HG03108 (cell line): Measurements from ENCODE around the gene DNAJA3.
A peak's percentile ranks its signal among the peaks of the same experiment; 100 is the strongest.

Experiments
- ATAC-seq: cut with Tn5 transposase; IDR thresholded peaks from one replicate; pipeline ENCODE4 v1.9.1; 2021; ENCODE audit warnings: moderate library complexity; ENCODE audit not compliant: unreplicated experiment

Gene DNAJA3

DNA sequence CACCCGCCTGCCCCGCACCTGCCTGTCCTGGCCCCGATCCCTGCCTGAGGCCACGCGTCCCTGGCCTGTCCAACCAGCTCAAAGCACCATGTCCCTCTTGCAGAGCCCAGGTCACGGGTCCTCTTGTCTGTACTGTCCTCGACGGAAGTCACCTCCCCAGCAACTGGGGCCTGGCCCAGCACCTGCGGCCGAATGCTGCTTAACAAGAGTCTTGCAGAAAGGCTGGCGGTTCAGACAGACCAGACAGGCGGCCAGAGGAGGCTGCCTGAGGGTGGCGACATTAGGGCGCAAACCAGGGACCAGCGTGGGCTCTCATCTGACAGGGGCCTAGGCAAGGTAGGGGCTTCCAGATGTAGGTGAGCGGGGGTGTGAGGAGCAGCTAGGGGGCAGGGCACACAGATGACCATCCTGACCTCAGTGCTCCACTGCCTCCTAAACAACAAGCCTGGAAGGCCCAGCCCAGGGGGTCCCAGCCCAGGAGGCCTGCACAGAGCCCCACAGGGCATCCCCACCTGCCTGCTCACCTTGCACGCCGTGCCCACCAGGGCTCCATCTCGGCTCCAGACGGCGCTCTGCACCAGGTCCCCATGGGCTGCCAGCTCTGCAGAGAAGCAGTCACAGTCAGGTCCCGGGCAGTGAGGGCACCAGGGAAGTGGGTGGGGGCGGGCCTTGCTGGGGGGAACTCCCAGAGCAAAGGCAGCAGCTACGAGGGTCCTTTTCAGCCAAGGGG lies 20.5 kb upstream of the DNAJA3 start:
- no peak for ATAC-seq

DNA sequence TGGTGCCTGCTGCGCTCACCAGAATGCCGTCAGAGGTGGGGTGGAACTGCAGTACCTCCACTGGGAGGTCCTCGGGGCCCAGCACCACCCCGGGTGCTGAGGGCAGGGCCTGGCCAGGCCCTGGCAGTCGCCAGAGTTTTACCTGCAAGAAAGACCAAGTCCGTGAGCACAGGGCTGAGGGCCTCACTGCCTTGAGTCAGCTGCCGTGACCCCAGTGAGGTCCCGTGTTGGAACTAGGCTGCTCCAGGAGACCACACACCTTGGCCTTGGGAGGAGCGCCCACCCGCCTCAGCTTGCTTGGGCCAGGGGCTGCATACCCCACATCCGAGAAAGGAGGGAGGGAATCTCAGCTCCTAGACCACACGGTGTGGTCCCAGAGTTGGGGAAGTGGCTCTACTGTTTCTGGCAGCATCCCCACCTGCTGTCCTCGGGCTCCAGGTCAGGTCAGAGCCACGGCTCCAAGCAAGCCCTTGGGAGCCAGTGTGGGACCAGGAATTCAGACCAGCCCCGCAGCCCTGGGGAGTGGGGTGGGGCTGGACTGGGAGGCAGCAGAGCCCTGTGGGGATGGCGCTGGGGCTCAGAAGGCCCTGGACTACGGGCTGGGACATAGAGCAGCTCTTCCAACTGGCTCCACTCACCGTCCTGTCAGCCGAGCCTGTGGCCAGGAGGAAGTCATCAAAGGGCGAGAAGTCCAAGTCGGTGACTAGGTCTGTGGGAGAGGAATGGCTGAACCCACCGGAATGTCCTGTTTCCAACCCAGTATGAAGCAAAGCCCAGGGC lies 17.9 kb upstream of the DNAJA3 start:
- ATAC-seq = no peak

DNA sequence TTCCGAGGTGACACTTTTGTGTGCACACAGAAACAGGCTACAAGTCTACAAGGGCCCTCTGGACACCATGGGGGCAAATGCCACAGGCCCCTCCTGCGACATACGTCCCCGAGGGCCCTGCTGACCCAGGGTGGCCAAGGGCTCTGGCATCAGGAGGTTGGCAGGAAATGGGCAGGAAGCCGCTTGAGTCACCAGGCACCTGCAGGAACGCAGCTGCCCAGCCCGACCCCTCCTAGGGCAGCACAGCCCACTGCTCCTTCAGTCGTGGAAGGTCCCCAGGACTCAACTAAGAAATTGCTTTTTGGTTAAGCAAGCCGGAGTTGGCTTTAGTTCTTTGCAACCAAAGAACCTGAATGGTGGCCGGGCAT lies 17.4 kb upstream of the DNAJA3 start:
- no peak for ATAC-seq

DNA sequence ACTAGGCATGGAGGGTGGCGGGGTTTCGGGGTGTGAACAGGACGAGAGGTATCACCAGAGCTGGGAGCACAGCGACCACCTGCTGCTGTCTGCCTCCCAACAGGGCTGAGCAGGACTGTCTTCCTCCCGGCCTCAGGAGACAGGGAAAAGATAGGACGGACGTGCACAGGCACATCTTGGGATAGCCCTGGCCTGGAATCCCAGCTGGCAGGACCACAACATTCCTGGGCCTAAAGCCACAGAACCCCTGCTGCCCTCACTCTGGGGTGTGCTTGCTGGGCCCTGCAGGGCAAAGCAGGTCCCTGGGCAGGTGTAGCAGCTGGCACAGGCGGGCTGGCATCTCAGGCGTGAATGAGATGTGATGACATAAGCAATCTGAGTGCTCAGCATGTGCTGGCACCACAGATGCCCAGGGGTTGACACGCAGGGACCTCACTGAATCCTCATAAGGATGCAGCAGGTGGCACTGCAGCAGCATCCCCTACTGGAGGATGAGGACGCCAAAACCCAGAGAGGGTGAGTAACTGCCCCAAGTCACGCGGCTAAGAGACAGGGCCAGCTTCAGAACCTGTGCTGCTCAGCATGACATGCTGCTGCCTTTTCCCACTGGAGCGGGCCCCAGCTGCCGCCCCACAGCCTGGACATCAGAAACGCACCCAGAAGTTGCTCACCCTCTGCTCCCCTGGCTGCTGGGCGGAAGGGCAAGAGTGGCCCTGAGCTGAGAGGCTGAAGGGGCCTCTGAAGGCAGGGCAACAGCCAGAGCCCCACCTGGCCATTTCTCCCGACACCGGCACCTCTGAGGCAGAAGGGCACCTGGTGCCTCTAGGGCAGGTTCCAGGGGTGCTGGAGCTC lies 16.4 kb upstream of the DNAJA3 start:
- no peak for ATAC-seq

DNA sequence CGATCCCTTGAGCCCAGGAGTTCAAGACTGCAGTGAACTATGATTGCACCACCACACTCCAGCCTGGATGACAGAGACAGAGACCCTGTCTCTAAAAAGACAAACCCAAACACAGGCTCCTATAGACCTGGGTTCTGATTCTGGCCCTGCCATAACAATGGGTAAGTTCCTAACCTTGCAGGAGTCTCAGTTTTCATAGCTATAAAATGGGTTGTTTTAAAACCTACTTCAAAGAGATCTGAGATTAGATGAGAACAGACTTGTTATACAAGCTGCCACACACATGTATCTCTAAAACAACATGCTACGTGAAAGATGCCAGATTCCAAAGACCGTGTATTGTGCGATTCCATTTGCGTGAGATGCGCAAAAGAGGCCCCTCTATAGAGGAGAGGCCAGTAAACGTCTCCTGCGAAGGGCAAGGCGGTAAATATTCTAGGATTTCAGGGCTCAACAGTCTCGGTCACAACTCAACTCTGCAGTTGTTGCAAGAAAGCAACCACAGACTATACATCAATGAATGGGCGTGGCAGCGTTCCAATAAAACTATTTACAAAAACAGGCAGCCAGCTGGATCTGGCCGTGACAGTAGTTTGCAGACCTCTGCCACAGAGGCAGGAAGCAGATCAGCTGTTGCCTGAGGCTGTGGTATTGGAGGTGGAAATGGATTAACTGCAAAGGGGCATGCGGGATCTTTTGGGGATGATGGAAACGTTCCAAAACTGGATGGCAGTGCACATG lies 15.2 kb upstream of the DNAJA3 start:
- ATAC-seq = no peak

DNA sequence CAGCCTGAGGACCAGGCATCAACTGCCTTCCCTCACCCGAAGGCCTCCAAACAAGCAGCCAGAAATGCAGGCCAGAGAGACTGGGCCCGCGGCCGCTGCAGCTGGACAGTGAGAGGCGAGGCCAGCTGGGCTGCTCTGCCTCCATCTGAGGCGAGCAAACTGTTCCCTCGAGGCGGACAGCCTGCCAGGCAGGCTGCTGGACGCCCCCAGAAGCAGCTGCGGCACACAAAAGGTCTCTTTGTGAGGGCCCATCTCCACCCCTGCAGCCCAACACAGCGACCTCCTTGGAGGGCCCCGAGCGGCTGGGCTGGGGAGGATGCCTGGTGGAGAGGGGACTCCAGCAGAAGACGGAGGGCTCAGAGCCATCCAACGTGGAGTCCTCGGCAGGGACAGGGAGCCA lies 14.0 kb upstream of the DNAJA3 start:
- no peak for ATAC-seq

DNA sequence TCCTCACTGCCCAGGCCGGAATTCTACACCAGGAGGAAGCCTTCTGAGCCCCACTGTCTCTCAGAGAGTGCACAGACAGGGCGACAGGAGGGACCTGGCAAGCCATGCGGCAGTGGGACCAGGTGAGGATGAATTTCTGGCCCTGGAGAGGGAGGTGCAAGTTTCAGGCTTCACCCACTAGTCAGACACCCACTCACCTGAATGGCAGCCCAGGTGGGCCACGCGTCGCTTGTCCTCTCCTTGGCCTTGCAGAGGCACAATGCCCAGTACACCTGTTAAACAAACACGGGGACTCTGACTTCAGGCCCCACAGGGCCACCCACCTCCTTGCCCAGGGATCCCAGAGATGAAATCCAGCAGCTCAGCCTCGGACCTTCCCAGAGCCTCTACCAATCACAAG lies 13.5 kb upstream of the DNAJA3 start:
- no peak for ATAC-seq

DNA sequence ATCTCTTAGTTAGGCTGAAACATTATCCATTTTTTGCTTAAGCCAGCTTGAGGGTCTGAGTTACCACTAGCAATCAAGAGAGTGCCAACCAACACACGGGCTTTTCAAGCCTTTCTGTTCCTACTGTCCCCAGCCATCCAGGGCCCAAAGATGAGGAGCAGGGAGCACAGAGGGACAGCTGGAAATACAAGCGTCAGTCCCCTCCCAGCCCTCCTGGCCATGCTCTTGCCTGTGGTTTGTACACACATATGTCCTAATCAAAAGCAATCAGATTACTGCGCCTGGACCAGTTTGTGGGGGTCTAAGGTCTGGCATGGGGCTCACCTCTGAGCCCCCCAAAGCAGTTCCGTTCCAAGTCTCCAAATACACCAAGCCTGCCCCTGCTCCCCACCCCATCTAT lies 12.8 kb upstream of the DNAJA3 start:
- ATAC-seq = no peak

DNA sequence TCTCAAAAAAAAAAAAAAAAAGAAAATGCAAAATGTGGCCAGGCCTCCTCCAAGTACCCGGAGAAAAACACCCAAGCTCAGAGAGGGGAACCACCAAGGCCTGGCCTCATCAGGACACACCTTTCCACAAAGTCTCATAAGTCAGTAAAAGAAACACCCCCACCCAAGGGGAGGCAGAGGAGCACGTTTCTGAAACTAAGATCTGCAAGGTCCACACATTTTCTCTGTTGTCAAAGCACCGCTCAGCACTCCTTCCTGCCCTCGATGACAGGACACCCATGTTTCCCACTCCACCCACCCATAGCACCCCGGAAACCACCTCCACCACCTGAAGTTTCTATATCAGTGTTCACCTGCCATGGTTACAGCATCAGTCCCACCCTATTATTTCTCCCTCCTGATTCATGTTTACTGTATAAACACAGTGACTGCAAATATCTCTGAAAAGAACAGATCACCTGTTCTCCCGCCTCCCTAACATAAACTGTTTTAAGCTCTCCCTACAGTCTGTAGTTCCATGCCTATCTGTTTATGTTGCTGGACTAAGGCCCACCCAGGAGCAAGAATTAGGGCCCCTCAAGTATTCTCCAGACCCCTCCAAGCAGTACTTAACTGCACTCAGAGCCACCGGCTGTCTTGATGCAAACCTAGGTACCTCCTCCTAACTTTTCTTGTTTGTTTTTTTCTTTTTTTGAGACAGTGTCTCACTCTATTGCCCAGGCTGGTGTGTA lies 11.3 kb upstream of the DNAJA3 start:
- ATAC-seq = peak; percentile 62

DNA sequence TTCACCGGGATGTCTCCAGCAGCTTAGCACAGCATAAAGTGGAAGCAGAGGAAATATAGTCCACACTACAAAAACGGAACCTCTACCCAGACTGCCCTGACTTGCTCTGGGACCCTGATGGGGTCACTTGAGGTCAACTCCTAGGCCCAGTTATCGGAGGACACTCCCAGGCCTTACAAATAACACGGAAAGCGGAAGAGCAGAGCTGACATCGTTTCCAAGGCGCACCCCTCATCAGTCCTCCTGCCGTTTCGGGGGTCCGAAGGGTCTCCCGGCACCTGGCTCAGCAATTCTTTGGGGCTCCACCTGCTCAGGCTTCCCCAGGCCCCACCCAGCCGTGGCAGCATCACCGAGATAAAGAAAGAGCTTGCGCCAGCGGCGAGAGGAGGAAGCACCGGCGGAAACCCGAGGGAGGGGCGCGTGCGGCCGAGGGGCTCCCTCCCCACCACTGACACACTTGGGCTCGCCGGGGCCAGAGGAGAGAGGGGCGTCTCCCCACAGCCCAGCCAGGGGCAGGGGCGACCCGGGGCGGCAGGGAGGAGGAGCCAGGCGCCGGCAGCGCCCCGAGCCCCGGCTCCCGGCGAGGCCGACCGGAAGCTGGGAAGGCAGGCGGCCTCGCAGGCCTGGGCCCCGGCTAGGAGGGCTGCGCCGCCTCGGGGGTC lies 10.0 kb upstream of the DNAJA3 start:
- ATAC-seq = no peak

DNA sequence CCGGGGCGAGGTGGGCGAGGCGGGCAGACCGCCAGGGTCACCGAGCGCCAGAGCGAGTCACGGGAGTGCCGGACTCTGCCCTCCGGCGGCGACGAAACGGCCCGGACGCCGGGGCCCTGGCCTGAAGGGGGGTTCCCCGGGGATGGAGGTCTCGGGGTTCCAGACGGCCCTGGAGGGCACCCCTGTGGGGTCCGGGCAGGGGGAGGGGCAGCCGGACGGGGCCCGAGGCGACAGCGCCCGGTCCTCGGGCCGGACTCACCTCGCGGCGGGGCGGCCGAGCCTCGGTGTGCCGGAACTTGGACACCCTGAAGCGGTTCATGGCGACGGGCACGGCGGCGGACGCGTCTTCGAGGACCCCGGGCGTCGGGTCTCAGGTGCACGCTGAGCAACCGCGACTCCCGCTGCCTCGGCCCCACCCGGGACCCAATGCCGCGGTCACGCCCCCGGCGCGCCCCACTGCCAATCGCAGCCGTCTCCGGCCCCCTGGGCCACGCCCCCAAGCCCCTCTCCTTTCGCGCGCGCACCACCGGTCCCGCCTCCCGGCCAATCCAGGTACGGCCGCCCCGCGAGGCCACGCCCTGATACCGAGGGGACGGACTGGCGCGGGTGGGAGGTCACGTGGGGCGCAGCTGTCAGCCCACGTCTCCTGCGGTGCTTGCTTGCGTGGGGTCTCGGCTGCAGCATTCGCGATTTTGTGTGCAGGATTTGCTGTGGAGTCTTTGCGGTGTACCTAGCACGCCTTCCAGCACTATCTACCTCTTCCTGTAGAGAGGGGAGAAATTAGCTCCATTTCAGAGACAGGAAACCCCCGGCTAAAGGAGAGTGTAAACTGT lies 9.3 kb upstream of the DNAJA3 start, which contains the start of gene CORO7:
CORO7 (minus strand) TSS at position 397 of the 833 bp plus-strand sequence; CDS start at position 319, 78 bp downstream.
- peak; percentile 49 for ATAC-seq

DNA sequence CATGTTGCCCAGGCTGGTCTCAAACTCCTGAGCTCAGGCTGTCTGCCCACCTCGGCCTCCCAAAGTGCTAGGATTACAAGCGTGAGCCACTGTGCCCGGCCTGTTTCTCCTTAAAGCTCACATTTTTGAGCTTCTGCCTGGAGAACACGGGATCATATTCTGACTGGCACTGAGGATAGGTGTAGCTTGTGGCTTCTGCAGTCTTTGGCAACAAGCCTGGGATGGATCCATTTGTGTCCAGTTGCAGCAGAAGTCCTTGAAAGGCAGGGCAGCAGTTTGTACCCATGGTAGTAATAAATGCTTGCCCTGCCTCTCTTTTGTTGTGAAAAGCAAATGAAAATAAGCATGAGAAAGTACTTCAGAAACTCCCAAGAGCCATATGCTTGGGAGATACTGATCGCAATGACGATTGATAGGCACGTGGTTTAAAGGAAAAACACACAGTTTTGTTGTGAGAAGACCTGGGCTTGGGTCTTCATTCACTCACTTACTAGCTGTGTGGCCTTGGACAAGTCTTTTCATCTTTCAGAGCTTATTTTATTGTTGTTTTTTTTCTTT lies 6.2 kb upstream of the DNAJA3 start:
- ATAC-seq = no peak

DNA sequence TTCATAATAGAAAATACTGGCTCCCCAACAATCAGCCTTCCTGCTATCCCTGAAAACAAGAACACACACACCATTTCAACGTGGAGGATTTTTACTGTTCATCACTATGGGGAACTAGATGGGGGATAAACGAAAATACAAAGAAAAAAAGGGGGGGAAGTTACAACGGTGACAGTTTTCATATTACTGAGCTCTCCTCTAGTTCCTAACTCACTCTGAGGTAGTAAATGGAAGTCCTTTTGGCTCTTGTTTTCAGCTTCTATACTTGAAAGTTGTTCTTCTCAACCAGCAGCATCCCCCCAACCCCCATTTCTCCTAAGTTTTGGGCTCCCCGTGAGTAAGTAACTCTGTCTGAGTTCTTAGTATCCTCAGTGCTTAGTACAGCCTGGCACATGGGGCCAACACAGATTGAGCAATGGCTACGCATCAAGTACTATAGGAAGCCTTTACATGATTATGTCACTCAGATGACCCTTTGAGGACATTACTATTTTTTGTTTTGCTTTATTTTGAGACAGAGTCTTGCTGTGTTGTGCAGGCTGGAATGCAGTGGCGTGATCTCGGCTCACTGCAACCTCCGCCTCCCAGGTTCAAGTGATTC lies 5.1 kb upstream of the DNAJA3 start:
- no peak for ATAC-seq

DNA sequence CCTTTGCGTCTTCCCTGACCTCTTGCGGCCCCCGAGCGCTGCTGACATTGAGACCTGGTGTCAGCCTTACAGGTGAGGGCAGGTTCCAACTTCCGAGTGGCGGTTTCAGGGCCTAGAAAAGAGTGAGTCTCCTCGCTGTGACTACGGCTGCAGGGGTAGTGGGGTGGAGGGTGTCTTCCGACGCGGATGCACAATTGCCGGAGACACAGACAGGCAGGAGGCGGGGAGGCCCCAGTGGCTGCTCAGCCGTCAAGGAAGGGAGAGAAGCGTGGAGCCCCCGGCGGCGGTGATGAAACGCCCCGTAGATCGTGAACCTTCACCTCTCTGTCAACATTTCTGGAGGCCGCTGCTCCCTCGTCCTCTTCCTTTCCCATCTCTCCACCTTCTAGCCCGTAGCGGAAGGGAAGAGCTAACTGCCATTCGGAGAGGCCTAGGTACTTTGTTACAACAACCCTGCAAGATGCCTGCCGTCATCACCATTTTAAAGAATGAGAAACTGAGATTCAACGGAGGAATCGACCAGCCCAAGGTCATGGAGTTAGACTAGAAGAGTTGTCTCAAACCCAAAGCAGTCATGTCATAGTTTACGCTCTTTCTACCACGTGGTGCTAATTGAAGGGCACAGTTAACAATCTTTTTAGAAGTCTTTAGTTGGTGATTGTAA lies 485 bp downstream of the DNAJA3 start:
- ATAC-seq = peak; percentile 11

DNA sequence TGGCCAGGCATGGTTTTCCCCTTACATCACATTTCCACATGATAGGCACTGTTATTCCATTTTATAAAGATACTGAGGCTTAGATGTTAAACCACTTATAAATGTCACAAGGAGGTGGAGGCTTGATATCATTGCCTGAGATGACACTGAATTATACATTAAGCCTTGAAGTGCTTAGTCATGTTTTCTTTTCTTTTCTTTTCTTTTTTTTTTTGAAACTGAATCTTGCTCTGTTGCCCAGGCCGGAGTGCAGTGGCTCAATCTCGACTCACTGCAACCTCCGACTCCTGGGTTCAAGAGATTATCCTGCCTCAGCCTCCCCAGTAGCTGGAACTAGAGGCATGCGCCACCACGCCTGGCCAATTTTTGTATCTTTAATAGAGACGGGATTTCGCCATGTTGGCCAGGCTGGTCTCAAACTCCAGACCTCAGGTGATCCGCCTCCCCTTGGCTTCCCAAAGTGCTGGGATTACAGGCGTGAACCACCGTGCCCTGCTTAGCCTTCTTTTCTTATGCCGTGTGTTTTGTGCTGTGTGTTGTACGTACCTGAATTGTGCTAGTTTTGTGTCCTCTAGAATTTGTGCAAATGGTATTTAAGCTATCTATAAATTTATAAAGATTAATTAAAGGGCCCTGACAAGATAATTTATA lies 1.2 kb downstream of the DNAJA3 start:
- no peak for ATAC-seq

DNA sequence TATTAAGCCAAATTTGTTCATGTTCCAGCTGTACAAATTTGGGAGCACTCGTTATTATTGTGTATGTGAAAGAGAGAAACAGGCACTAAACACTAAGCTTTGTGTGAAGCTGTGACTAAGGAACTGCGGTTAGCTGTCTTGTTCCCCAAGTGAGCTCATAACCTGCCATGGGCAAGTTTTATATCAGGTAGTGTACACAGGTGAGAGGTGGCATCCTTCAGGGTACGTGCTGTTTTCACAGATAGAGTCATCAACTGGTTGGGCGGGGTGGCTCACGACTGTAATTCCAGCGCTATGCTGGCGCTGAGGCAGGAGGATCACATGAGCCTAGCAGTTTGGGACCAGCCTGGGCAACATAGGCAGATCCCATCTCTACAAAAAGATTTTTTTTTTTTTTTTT lies 2.8 kb downstream of the DNAJA3 start:
- ATAC-seq = no peak

DNA sequence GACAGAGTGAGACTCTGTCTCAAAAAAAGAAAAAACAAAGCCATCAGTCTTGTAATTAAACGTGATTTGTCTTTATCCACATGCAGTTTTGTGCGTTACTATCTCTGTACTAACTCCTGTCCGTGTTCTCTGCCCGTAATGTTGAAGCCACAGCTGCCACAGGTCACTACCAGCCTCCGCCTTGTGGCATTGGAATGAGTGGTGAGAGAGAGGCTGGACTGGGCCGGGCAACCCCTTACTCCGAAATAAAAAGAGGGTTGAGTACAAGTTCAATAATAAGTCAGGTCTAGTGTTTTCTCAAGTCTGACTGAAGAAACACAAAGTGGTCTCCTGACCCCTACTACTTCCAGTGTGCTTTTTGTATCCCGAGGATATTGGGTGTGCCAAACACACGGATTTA lies 5.4 kb downstream of the DNAJA3 start:
- no peak for ATAC-seq
